Panc1 (cell line): ENCODE measurements around the gene IL13RA1. TPM values are rescaled to one million over a fixed set of nuclear protein-coding genes. Genes with fewer than 3 reads are reported as not detected.

Experiments used
- ATAC-seq: fragments of 200-7000 bp; cut with Tn5 transposase; 2 replicates; pipeline ENCODE4 v1.9.1; 2020; ENCODE audit warnings: mild to moderate bottlenecking, moderate library complexity
- BruUV-seq: library from RNA; stranded (reverse); fragments of 400-500 nt; replicated peaks from 2 replicates; lab custom pipeline; 2021; lab: Mats Ljungman, UMichigan
- CTCF ChIA-PET: fragments of 300-600 bp; sonication (Branson Sonifier 250); formaldehyde crosslinking; loops from one replicate; lab custom pipeline; 2022; ENCODE audit warnings: antibody characterized with exemption; lab: Charles Lee
- POLR2A ChIA-PET: fragments of 300-600 bp; sonication (Branson Sonifier 250); formaldehyde crosslinking; loops from one replicate; lab custom pipeline; 2022; ENCODE audit warnings: antibody characterized with exemption; lab: Charles Lee
- DNase-seq: peaks from one replicate; pipeline ENCODE4 v3.0.0-alpha.2; 2010; ENCODE audit warnings: low read depth, low spot score
- H3K27ac ChIP-seq: 2 replicates; pipeline ENCODE4 v1.5.1; 2011; ENCODE audit warnings: mild to moderate bottlenecking, low read length, inconsistent platforms
- H3K27me3 ChIP-seq: fragments of 200-500 bp; sonication (Bioruptor generic); 2 replicates; pipeline ENCODE4 v1.6.0; 2014; ENCODE audit warnings: low read length, inconsistent platforms; ENCODE audit not compliant: control insufficient read depth, insufficient read depth
- H3K36me3 ChIP-seq: fragments of 200-500 bp; sonication (Bioruptor generic); 2 replicates; pipeline ENCODE4 v1.5.1; 2014; ENCODE audit warnings: inconsistent platforms, mild to moderate bottlenecking, low read length, moderate library complexity; ENCODE audit not compliant: control insufficient read depth, insufficient read depth
- H3K4me1 ChIP-seq: 2 replicates; pipeline ENCODE4 v1.5.1; 2011; ENCODE audit warnings: inconsistent platforms, mild to moderate bottlenecking, low read length, moderate library complexity; ENCODE audit not compliant: control insufficient read depth, insufficient read depth
- H3K4me3 ChIP-seq, 2 experiments: 2 replicates each; pipeline ENCODE4 v1.5.1; 2011 to 2012; ENCODE audit warnings: low read depth in 2 of 2, low read length in 2 of 2, mild to moderate bottlenecking in 2 of 2, inconsistent platforms in 1 of 2, moderate library complexity in 1 of 2
- H3K9me3 ChIP-seq: fragments of 200-500 bp; sonication (Bioruptor generic); 2 replicates; pipeline ENCODE4 v1.5.1; 2014; ENCODE audit warnings: low read depth, mild to moderate bottlenecking, inconsistent platforms, low read length, moderate library complexity; ENCODE audit not compliant: control insufficient read depth, insufficient read depth
- POLR2AphosphoS5 ChIP-seq: IDR thresholded peaks from 2 replicates; pipeline ENCODE4 v1.6.1; 2012; ENCODE audit warnings: mild to moderate bottlenecking, low read depth, low read length, moderate library complexity
- SIN3A ChIP-seq: IDR thresholded peaks from 2 replicates; pipeline ENCODE4 v1.6.1; 2012; ENCODE audit warnings: low read depth, mild to moderate bottlenecking, low read length, moderate library complexity, borderline replicate concordance; ENCODE audit not compliant: insufficient read depth
- TCF7L2 ChIP-seq: IDR thresholded peaks from 2 replicates; pipeline ENCODE4 v1.6.1; 2011; ENCODE audit warnings: mild to moderate bottlenecking, low read depth, low read length, inconsistent platforms
- in situ Hi-C: cut with HindIII; loops from 2 replicates; pipeline ENCODE4 v1.10.0; 2016; ENCODE audit warnings: low sequenced_read_pairs, low pct_unique_long_range_greater_than_20kb
- intact Hi-C: fragments of 100-400 bp; cut with micrococcal nuclease; formaldehyde crosslinking; loops from one replicate; pipeline ENCODE4 v1.10.0; 2022; ENCODE audit not compliant: unreplicated experiment
- total RNA-seq: library from RNA; stranded (reverse); gene quantifications from one replicate; pipeline ENCODE4 v1.2.1, GENCODE V29; 2021; ENCODE audit not compliant: unreplicated experiment
- TF ChIP-seq, protein P1 (sequence below), 2 experiments: IDR thresholded peaks; 2 replicates each; pipeline ENCODE4 v1.6.1; 2011 to 2012; ENCODE audit warnings: low read depth in 2 of 2, control low read depth in 1 of 2, low read length in 1 of 2, mild to moderate bottlenecking in 1 of 2, moderate library complexity in 1 of 2; ENCODE audit not compliant: insufficient read depth in 1 of 2
- TF ChIP-seq, protein P2 (sequence below): fragments of 450-650 bp; IDR thresholded peaks from 2 replicates; pipeline ENCODE4 v1.5.1; 2017; ENCODE audit warnings: mild to moderate bottlenecking

Gene IL13RA1
- total RNA-seq, 1 experiment from 2014 or later = 191 TPM

DNA sequence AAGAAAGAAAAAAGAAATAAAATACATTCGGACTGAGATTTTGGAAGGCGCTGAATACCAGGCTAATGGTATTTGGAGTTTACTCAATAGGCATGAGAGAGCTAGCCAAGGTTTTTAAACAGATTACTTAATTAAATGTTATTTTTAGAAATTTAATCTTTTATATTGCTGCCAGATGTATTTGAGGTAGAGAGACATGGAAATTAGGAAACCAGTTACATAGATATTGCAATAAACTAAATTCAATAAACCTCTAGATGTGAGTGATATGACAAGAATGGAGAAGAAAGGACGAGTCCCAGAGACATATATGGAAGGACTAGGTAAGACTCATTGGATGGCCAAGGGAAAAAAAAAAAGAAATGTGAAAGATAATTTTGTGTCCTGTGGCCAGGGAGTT, 38.5 kb upstream of the IL13RA1 start:
- Histone ChIP-seq H3K4me1 (0 out of 2 replicates have a peak, but pooled peaks cover under 1% of the 10 kb centered on the region), H3K36me3 (no peaks in the 10 kb centered on the region), H3K4me3 (no peak overlapping the region), H3K27me3 (no peaks in the 10 kb centered on the region), H3K27ac (no peak overlapping the region), H3K9me3 (no peaks in the 10 kb centered on the region)
- no TSS peak for BruUV-seq
- intact Hi-C loops (no loop called here), in situ Hi-C loops (no loop called here)
- TF ChIP-seq POLR2AphosphoS5 (no peak), TCF7L2 (no peak), SIN3A (no peak)
- TF ChIP-seq, protein P1, sequence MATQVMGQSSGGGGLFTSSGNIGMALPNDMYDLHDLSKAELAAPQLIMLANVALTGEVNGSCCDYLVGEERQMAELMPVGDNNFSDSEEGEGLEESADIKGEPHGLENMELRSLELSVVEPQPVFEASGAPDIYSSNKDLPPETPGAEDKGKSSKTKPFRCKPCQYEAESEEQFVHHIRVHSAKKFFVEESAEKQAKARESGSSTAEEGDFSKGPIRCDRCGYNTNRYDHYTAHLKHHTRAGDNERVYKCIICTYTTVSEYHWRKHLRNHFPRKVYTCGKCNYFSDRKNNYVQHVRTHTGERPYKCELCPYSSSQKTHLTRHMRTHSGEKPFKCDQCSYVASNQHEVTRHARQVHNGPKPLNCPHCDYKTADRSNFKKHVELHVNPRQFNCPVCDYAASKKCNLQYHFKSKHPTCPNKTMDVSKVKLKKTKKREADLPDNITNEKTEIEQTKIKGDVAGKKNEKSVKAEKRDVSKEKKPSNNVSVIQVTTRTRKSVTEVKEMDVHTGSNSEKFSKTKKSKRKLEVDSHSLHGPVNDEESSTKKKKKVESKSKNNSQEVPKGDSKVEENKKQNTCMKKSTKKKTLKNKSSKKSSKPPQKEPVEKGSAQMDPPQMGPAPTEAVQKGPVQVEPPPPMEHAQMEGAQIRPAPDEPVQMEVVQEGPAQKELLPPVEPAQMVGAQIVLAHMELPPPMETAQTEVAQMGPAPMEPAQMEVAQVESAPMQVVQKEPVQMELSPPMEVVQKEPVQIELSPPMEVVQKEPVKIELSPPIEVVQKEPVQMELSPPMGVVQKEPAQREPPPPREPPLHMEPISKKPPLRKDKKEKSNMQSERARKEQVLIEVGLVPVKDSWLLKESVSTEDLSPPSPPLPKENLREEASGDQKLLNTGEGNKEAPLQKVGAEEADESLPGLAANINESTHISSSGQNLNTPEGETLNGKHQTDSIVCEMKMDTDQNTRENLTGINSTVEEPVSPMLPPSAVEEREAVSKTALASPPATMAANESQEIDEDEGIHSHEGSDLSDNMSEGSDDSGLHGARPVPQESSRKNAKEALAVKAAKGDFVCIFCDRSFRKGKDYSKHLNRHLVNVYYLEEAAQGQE (IDR thresholded peaks at IDR 0.05; ENCODE audit: insufficient read depth in 1 of 2, low read depth in 2 of 2, low read length in 1 of 2) = no peak
- TF ChIP-seq, protein P2, sequence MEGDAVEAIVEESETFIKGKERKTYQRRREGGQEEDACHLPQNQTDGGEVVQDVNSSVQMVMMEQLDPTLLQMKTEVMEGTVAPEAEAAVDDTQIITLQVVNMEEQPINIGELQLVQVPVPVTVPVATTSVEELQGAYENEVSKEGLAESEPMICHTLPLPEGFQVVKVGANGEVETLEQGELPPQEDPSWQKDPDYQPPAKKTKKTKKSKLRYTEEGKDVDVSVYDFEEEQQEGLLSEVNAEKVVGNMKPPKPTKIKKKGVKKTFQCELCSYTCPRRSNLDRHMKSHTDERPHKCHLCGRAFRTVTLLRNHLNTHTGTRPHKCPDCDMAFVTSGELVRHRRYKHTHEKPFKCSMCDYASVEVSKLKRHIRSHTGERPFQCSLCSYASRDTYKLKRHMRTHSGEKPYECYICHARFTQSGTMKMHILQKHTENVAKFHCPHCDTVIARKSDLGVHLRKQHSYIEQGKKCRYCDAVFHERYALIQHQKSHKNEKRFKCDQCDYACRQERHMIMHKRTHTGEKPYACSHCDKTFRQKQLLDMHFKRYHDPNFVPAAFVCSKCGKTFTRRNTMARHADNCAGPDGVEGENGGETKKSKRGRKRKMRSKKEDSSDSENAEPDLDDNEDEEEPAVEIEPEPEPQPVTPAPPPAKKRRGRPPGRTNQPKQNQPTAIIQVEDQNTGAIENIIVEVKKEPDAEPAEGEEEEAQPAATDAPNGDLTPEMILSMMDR = no peak
- ATAC-seq (no peak), DNase-seq (no peak)
- CTCF ChIA-PET = interaction anchor here (0.7 kb wide), 1 partner anchor 16 kb away, joined by 3 read pairs; no protein-coding TSS in a partner anchor
- POLR2A ChIA-PET = interaction anchor here (0.6 kb wide), 1 partner anchor 39 kb away, joined by 3 read pairs; no protein-coding TSS in a partner anchor

DNA sequence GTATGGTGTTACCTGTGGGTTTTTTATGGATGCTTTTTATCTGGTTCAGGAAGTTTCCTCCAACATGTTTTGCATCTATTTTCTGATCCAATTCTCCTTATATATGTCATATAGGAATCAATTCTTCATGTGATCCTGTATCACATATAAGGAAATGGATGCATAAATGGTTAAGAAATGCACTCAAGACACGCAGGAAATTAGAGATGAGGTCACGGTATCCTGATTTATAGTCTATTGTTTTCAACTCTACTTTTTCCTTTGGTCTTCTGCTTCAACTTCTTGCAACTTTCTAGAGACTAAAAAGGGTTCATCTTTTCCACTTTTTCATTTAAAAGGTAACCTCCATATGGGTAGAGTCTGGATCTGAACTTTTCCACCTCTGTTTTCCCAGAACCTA, 33.6 kb upstream of the IL13RA1 start:
- CTCF ChIA-PET = interaction anchor here (0.6 kb wide), 1 partner anchor 440 kb away, joined by 3 read pairs; no protein-coding TSS in a partner anchor
- TF ChIP-seq, protein P2 = no peak
- POLR2A ChIA-PET = no interaction called here
- Histone ChIP-seq H3K4me1 (0 out of 2 replicates have a peak, but pooled peaks cover 3% of the 10 kb centered on the region), H3K4me3 (no peak overlapping the region), H3K27me3 (no peaks in the 10 kb centered on the region), H3K9me3 (no peaks in the 10 kb centered on the region), H3K27ac (no peak overlapping the region), H3K36me3 (no peaks in the 10 kb centered on the region)
- in situ Hi-C loops = no loop called here
- intact Hi-C loops = no loop called here
- ATAC-seq = no peak
- no TSS peak for BruUV-seq
- DNase-seq = no peak
